GM12874 (cell line): ENCODE data around the gene SLC47A2.

ENCODE experiments used
- TF ChIP-seq, protein P1 (sequence below): IDR thresholded peaks from 2 replicates; pipeline ENCODE4 v1.5.1; 2011; ENCODE audit warnings: low read depth, mild to moderate bottlenecking, control low read depth, low read length, moderate library complexity; ENCODE audit not compliant: insufficient read depth

The SLC47A2 gene

DNA sequence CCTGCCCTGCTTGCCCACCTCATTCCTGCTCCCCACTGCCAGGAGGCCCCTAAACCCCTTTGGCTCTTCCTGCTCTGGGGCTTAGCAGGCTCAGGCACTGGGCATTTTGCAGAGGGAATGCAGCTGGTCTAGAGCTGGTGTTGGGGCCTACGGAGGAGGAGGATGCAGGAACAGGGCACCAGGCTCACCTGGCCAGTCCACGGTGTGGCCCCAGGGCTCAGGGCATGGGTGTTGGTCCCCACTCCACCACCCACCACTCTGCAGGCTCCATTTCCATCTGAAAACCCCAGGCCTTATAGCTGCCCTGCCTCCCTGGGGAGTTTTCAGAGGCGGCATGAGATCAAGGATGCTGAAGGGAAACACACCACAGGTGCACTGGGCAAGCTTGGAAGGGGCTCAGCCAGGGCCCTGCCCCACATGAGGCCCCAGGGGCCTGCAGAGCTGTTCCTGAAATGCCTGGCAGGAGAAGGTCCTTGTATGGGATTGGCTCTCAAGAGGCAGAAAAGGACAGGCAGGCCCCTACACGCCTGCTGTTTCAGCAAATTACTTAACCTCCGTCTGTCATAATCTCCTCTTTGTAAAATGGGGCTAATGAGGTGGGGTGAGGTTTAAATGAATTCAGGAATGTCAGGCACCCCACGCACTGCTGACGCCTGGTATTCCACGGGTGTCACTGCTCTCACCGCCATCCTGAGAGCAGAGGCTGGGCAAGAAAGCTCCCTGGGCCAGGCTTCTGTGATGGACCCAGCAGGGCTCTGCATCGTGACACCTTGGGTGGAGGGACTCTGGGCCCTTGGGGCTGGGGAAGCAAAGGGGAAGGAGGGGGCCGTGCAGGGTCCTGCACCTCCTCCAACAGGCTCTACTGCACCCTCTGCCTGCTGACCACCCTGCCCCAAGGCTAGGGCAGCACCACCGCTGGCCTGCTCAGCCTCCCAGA lies 9.3 kb downstream of the SLC47A2 start:
- TF ChIP-seq, protein P1, sequence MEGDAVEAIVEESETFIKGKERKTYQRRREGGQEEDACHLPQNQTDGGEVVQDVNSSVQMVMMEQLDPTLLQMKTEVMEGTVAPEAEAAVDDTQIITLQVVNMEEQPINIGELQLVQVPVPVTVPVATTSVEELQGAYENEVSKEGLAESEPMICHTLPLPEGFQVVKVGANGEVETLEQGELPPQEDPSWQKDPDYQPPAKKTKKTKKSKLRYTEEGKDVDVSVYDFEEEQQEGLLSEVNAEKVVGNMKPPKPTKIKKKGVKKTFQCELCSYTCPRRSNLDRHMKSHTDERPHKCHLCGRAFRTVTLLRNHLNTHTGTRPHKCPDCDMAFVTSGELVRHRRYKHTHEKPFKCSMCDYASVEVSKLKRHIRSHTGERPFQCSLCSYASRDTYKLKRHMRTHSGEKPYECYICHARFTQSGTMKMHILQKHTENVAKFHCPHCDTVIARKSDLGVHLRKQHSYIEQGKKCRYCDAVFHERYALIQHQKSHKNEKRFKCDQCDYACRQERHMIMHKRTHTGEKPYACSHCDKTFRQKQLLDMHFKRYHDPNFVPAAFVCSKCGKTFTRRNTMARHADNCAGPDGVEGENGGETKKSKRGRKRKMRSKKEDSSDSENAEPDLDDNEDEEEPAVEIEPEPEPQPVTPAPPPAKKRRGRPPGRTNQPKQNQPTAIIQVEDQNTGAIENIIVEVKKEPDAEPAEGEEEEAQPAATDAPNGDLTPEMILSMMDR: no peak

DNA sequence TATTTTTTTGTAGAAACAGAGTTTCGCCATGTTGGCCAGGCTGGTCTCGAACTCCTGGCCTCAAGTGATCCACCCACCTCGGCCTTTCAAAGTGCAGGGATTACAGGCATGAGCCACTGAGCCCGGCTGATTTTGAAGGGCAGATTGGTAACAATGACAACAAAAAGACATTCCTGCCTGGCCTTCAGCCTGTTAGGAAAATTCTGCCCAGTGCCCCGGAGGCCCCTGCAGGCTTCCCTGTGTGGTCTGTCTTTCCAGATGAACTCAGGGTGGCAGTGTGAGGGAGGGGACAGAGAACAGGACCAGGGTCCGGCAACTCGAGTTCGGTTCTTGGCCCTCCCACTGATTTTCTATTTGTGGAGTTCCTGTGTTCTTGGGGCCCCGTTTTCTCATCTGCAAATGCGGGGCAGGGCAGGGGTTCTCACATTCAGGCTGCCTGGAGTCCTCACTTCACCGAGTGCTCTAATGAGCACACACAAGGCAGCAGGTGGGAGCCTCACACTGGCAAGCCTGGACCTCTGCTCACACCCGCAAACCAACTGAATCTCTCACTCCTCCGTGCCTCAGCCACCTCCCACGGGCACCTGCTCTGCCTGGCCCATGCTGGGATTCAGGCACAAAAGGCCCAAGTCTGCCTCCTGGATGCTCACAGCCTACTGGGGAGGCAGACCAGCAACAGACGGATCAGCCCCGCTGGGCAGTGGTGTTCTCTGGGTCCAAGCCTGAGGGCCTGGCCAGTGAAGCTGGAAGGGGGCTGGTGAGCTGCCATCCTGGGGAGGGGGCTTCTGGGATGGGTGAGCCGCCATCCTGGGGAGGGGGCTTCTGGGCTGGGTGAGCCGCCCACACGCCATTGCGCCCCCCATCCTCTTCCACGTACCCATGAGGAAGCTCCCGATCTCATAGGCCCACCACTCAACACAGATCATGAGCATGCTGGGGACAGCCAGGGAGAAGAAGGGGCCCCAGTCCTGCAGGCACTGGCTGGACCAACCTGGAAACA lies 10.3 kb downstream of the SLC47A2 start:
- TF ChIP-seq, protein P1: no peak

GRCh38 chr17:19705201-19705600 lies 11.2 kb downstream of the SLC47A2 start:
- TF ChIP-seq, protein P1: no peak

DNA sequence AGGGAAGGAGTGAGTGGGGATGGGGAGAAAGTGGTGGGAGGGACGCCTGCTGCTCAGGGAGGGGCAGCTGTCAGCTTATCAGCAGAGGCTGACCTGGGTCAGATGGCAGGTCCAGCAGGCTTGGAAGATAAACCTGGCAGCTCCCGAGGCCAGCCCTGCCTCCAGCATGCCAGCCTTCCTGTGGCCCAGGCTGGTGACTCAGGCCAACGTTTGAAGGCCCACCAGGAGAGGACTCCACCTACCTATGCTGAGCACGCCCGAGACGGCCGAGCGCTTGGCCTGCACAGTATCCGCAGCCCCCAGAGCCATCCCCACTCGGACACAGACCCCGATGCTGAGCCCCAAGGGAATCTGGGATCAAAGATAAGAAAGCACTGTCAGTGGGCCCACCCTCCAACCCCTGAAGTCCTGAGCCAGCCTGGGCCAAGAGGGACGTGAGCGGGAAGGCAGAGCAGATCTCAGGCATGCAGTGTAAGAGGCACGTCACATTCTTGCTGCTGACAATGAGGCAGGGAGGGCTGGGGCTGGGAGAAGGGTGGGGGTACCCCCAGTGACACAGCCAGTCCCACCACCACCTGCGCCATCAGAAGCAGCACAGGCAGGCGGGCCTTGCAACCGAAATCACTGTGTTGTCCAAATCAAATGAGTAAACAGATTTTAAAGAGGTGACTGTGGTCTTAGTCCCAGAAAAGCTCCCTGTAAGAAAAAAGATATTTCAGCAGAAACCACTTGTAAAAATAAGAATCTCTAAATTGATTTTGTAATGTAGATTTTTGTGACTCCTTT lies 12.4 kb downstream of the SLC47A2 start:
- TF ChIP-seq, protein P1: no peak

GRCh38 chr17:19703106-19703827 lies 13.1 kb downstream of the SLC47A2 start:
- TF ChIP-seq, protein P1: no peak

- TF ChIP-seq, protein P1: no peak
Measured at GRCh38 chr17:19702217-19702641, 14.2 kb downstream of the SLC47A2 start.
